GM04503 (cell line): ENCODE measurements around the gene BOLA2B.

Source experiments
- DNase-seq: peaks from one replicate; pipeline ENCODE4 v3.0.0-alpha.2; 2012; ENCODE audit warnings: low read depth

BOLA2B gene

DNA sequence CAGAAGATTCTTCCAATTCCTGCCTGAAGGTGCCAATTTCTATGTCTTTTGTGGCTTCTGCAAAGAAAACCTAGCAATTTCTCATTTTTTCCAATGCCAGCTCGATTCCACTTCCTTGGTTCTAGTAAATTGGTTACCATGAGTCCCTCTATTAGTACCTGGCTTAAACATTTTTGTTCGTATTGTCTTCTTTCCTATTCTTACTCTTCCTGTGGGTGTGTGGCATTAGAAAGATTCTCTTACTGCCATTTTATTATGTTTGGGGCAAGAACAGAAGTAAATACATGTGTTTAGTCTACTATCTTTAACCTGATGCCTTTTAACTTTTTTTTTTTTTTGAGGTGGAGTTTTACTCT, 50.1 kb downstream of the BOLA2B start:
- no peak for DNase-seq
